H1 (cell line): ENCODE results near the gene CCDC192. TPM values are rescaled to one million over a fixed set of nuclear protein-coding genes. Genes with fewer than 3 reads are reported as not detected.

ENCODE experiments used
- CTCF ChIA-PET: fragments of 300-600 bp; sonication (Branson Sonifier 250); formaldehyde crosslinking; loops from one replicate; lab custom pipeline; 2021; ENCODE audit not compliant: partially characterized antibody; lab: Charles Lee
- POLR2A ChIA-PET: fragments of 300-600 bp; sonication (Branson Sonifier 250); formaldehyde crosslinking; loops from one replicate; lab custom pipeline; 2021; ENCODE audit warnings: inconsistent platforms; ENCODE audit not compliant: partially characterized antibody; lab: Charles Lee
- DNase-seq, 2 experiments: peaks; one replicate each; pipeline versions ENCODE4 v3.0.0 to v3.0.0-alpha.2; 2010 to 2022; ENCODE audit warnings: low spot score in 2 of 2, low read depth in 1 of 2, mixed read lengths in 1 of 2
- FAIRE-seq: peaks from 2 replicates; lab custom pipeline; 2011; peaks lifted over from hg19 to GRCh38; lab: Jason Lieb, UNC
- H2AFZ ChIP-seq: 2 replicates; pipeline ENCODE4 v1.8.1; 2012; ENCODE audit warnings: low read length, inconsistent platforms
- H2AK5ac ChIP-seq: 2 replicates; pipeline ENCODE4 v1.6.1; 2013; ENCODE audit warnings: low read depth, low read length
- H2BK120ac ChIP-seq: replicated peaks from 2 replicates; pipeline ENCODE3; 2013; ENCODE audit warnings: low read depth, low read length, inconsistent platforms
- H2BK12ac ChIP-seq: 2 replicates; pipeline ENCODE4 v1.6.1; 2013; ENCODE audit warnings: low read depth, low read length
- H2BK15ac ChIP-seq: 2 replicates; pipeline ENCODE4 v1.6.1; 2013; ENCODE audit warnings: low read length
- H2BK20ac ChIP-seq: 2 replicates; pipeline ENCODE4 v1.6.1; 2013; ENCODE audit warnings: low read length
- H2BK5ac ChIP-seq: 2 replicates; pipeline ENCODE4 v1.6.1; 2013; ENCODE audit warnings: low read depth, low read length
- H3K14ac ChIP-seq: 2 replicates; pipeline ENCODE4 v1.6.1; 2013; ENCODE audit warnings: inconsistent platforms; ENCODE audit not compliant: insufficient read length
- H3K18ac ChIP-seq: 2 replicates; pipeline ENCODE4 v1.6.1; 2013; ENCODE audit warnings: low read length; ENCODE audit errors: extremely low read depth
- H3K23ac ChIP-seq: 2 replicates; pipeline ENCODE4 v1.6.1; 2013; ENCODE audit warnings: inconsistent platforms; ENCODE audit not compliant: insufficient read length
- H3K23me2 ChIP-seq: 2 replicates; pipeline ENCODE4 v1.6.1; 2013; ENCODE audit warnings: low read depth, low read length
- H3K27ac ChIP-seq: 2 replicates; pipeline ENCODE4 v1.6.1; 2011; ENCODE audit warnings: low read depth, low read length, inconsistent platforms
- H3K27me3 ChIP-seq, 4 experiments: replicated peaks in 1 of 4; 1 replicate in 1 of 4; 2 replicates in 3 of 4; pipeline versions ENCODE4 v1.6.1 to v1.8.1; 2011 to 2013; ENCODE audit warnings: low read length in 3 of 4, mild to moderate bottlenecking in 3 of 4, inconsistent platforms in 2 of 4, mixed read lengths in 2 of 4, moderate library complexity in 1 of 4; ENCODE audit not compliant: control insufficient read depth in 3 of 4, insufficient read depth in 3 of 4; ENCODE audit errors: extremely low read depth in 1 of 4
- H3K36me3 ChIP-seq, 4 experiments: 2 replicates each; pipeline versions ENCODE4 v1.6.1 to v1.8.1; 2011 to 2013; ENCODE audit warnings: mild to moderate bottlenecking in 4 of 4, low read length in 3 of 4, moderate library complexity in 2 of 4, control low read depth in 1 of 4, inconsistent platforms in 1 of 4; ENCODE audit not compliant: insufficient read depth in 4 of 4, control insufficient read depth in 2 of 4
- H3K4ac ChIP-seq: replicated peaks from 2 replicates; pipeline ENCODE3; 2013; ENCODE audit warnings: low read length, low read depth, mixed read lengths, inconsistent platforms; ENCODE audit not compliant: insufficient read length
- H3K4me1 ChIP-seq, 4 experiments: replicated peaks in 1 of 4; 1 replicate in 1 of 4; 2 replicates in 3 of 4; pipeline versions ENCODE4 v1.6.1 to v1.8.1; 2011 to 2013; ENCODE audit warnings: low read length in 3 of 4, inconsistent platforms in 2 of 4, mixed read lengths in 1 of 4; ENCODE audit not compliant: insufficient read depth in 4 of 4, control insufficient read depth in 3 of 4
- H3K4me2 ChIP-seq, 2 experiments: 2 replicates each; pipeline versions ENCODE4 v1.6.1 to v1.8.1; 2011 to 2013; ENCODE audit warnings: low read depth in 2 of 2, low read length in 2 of 2, control low read depth in 1 of 2, inconsistent platforms in 1 of 2, mild to moderate bottlenecking in 1 of 2; ENCODE audit not compliant: insufficient read depth in 1 of 2
- H3K4me3 ChIP-seq, 4 experiments: fragments of 200-600, 300-600 bp in 1 of 4; sonication (generic), shearing (Covaris generic), sonication (Bioruptor Twin) in 1 of 4; 2 replicates each; pipeline versions ENCODE4 v1.5.1 to v1.8.1; 2011 to 2016; ENCODE audit warnings: low read length in 4 of 4, low read depth in 3 of 4, control low read depth in 2 of 4, inconsistent platforms in 2 of 4, mild to moderate bottlenecking in 2 of 4, mixed read lengths in 1 of 4, moderate library complexity in 1 of 4; ENCODE audit not compliant: insufficient read depth in 2 of 4; ENCODE audit errors: extremely low read depth in 1 of 4
- H3K56ac ChIP-seq: replicated peaks from 2 replicates; pipeline ENCODE3; 2013; ENCODE audit warnings: low read depth, mild to moderate bottlenecking, mixed read lengths, low read length, inconsistent platforms; ENCODE audit not compliant: insufficient read length
- H3K79me1 ChIP-seq: 2 replicates; pipeline ENCODE4 v1.6.1; 2013; ENCODE audit warnings: low read depth, low read length, control low read depth
- H3K79me2 ChIP-seq, 2 experiments: 2 replicates each; pipeline versions ENCODE4 v1.6.1 to v1.8.1; 2012 to 2013; ENCODE audit warnings: low read length in 2 of 2, mild to moderate bottlenecking in 2 of 2, inconsistent platforms in 1 of 2; ENCODE audit not compliant: insufficient read depth in 2 of 2, control insufficient read depth in 1 of 2
- H3K9ac ChIP-seq, 4 experiments: replicated peaks in 1 of 4; 1 replicate in 1 of 4; 2 replicates in 3 of 4; pipeline versions ENCODE4 v1.6.1 to v1.8.1; 2011 to 2013; ENCODE audit warnings: low read depth in 3 of 4, low read length in 3 of 4, control low read depth in 2 of 4, mild to moderate bottlenecking in 2 of 4, moderate library complexity in 2 of 4, inconsistent platforms in 1 of 4; ENCODE audit errors: extremely low read depth in 1 of 4
- H3K9me3 ChIP-seq, 2 experiments: 2 replicates each; pipeline versions ENCODE4 v1.6.1 to v1.8.1; 2012 to 2013; ENCODE audit warnings: mild to moderate bottlenecking in 2 of 2, moderate library complexity in 2 of 2, control low read depth in 1 of 2, inconsistent platforms in 1 of 2, low read depth in 1 of 2, low read length in 1 of 2, mixed read lengths in 1 of 2; ENCODE audit not compliant: insufficient read depth in 2 of 2
- H4K20me1 ChIP-seq, 2 experiments: replicated peaks in 1 of 2; 2 replicates each; pipeline versions ENCODE3 to v1.8.1; 2011 to 2013; ENCODE audit warnings: inconsistent platforms in 2 of 2, low read length in 2 of 2, mild to moderate bottlenecking in 1 of 2; ENCODE audit not compliant: insufficient read depth in 2 of 2, control insufficient read depth in 1 of 2
- H4K5ac ChIP-seq: 2 replicates; pipeline ENCODE4 v1.6.1; 2013; ENCODE audit warnings: low read length, low read depth, mixed read lengths, inconsistent platforms; ENCODE audit not compliant: insufficient read length
- H4K8ac ChIP-seq: 2 replicates; pipeline ENCODE4 v1.8.0; 2013; ENCODE audit warnings: mild to moderate bottlenecking, moderate library complexity, low read length, inconsistent platforms; ENCODE audit not compliant: insufficient read depth; ENCODE audit errors: extremely low read depth
- H4K91ac ChIP-seq: replicated peaks from 2 replicates; pipeline ENCODE3; 2013; ENCODE audit warnings: low read length, mixed read lengths, inconsistent platforms; ENCODE audit not compliant: insufficient read length
- MAFK ChIP-seq: IDR thresholded peaks from 2 replicates; pipeline ENCODE4 v1.6.1; 2012; ENCODE audit warnings: low read depth, mild to moderate bottlenecking, improper control_type of control experiment, low read length
- MAX ChIP-seq: IDR thresholded peaks from 2 replicates; pipeline ENCODE4 v1.6.1; 2012; ENCODE audit warnings: inconsistent platforms
- NRF1 ChIP-seq: IDR thresholded peaks from 2 replicates; pipeline ENCODE4 v1.6.1; 2011; ENCODE audit warnings: mild to moderate bottlenecking, low read depth, low read length, improper control_type of control experiment
- RNF2 ChIP-seq: fragments of 200-900, 300-1000 bp; sonication (generic); IDR thresholded peaks from 2 replicates; pipeline ENCODE4 v1.7.1; 2016; ENCODE audit warnings: borderline replicate concordance, low read depth, mild to moderate bottlenecking, antibody characterized with exemption, low read length; ENCODE audit not compliant: poor library complexity, severe bottlenecking; ENCODE audit errors: missing control alignments
- SIRT6 ChIP-seq: IDR thresholded peaks from one replicate; pipeline ENCODE4 v1.7.1; 2012; ENCODE audit warnings: low read length, inconsistent platforms
- TEAD4 ChIP-seq: IDR thresholded peaks from 2 replicates; pipeline ENCODE4 v1.6.1; 2012; ENCODE audit warnings: low read depth, low read length, inconsistent platforms, mixed read lengths
- USF2 ChIP-seq: IDR thresholded peaks from 2 replicates; pipeline ENCODE4 v1.6.1; 2011; ENCODE audit warnings: low read length, improper control_type of control experiment
- ZNF274 ChIP-seq: IDR thresholded peaks from 2 replicates; pipeline ENCODE4 v1.7.0; 2012; ENCODE audit warnings: low read length, borderline replicate concordance; ENCODE audit errors: extremely low read depth
- WGBS, 2 experiments: shearing (Covaris generic) in 1 of 2; methylation state at CpG; one replicate each; pipeline versions ENCODE4 v1.1.6 to v1.1.7; 2013 to 2015; ENCODE audit warnings: low lambda C conversion rate in 2 of 2, mixed read lengths in 2 of 2, inconsistent platforms in 1 of 2, low coverage in 1 of 2, missing lambda C conversion rate in 1 of 2; ENCODE audit not compliant: insufficient replicate concordance in 2 of 2, insufficient coverage in 1 of 2, insufficient read length in 1 of 2; ENCODE audit errors: extremely low coverage in 1 of 2, missing lambda C conversion rate in 1 of 2; 5-methylcytosine and 5-hydroxymethylcytosine counted together
- polyA plus RNA-seq, 7 experiments: library from polyadenylated mRNA; depleted of rRNA in 3 of 7; stranded (reverse) in 5 of 7; unstranded in 2 of 7; fragments of >200 nt in 5 of 7; fragments of 200-250 nt in 2 of 7; gene quantifications; 1 replicate in 5 of 7; 2 replicates in 1 of 7; 4 replicates in 1 of 7; pipeline versions ENCODE4 v1.2.1 to v1.2.3, GENCODE V29; 2011 to 2013; ENCODE audit warnings: missing spikeins in 2 of 7, mixed read lengths in 2 of 7
- total RNA-seq: library from RNA; stranded (reverse); fragmentation: NEBNext Ultra II Directional; extraction: Animal tissue kit (Norgen Biotek cat#: 25700); gene quantifications from 2 replicates; pipeline ENCODE4 v1.2.1, GENCODE V29; 2021

CCDC192 gene
- total and polyA plus RNA-seq, 2 of the 8 experiments (the other 6 are each of a cell fraction or from before 2014, with no cell fraction given) = 0.61 TPM; not detected in 1

GRCh38 chr5:127875235-127876021 lies 172.2 kb downstream of the CCDC192 start:
- Histone ChIP-seq H3K4me1 (peaks cover 0 to 2% (median 0%) of the 10 kb centered on the region in 4 experiments; a peak in 1 of 7 replicates), H2BK12ac (no peak overlapping the region), H3K14ac (no peak overlapping the region), H3K9ac (no peak overlapping the region), H3K18ac (no peak overlapping the region), H2BK20ac (no peak overlapping the region), H3K9me3 (no peaks in the 10 kb centered on the region), H3K23ac (no peak overlapping the region), H4K8ac (no peak overlapping the region), H2AK5ac (no peak overlapping the region), H2BK15ac (no peak overlapping the region), H3K79me2 (no peaks in the 10 kb centered on the region), H2AFZ (no peak overlapping the region; the same call in 1 of the 2 replicates), H3K36me3 (no peaks in the 10 kb centered on the region), H2BK5ac (no peak overlapping the region), H3K4ac (no peak overlapping the region), H3K27me3 (no peaks in the 10 kb centered on the region), H3K79me1 (no peaks in the 10 kb centered on the region), H4K91ac (no peak overlapping the region), H4K5ac (peak overlapping the region; percentile 44), H4K20me1 (no peaks in the 10 kb centered on the region), H3K4me2 (peak overlapping the region in 1 of 2 experiments; percentile 24; a peak in 1 of 4 replicates), H2BK120ac (no peak overlapping the region), H3K23me2 (no peaks in the 10 kb centered on the region), H3K56ac (no peak overlapping the region), H3K4me3 (no peak overlapping the region), H3K27ac (no peak overlapping the region)
- WGBS, 2 experiments = 44% methylated on average over 8 of the region's 8 CpGs; no CpG with 5 or more reads in 1 of the 2 experiments
- FAIRE-seq (peak; percentile 87), DNase-seq (peak; percentile 1 to 54)
- ChIA-PET CTCF (interaction anchor here (0.6 to 5.8 kb wide), 18 partner anchors 9 to 579 kb away, joined by 3 to 53 read pairs (median 3); no protein-coding TSS in a partner anchor), POLR2A (no interaction called here)
- no peak for TF ChIP-seq RNF2
- no peak for TF ChIP-seq NRF1
- TF ChIP-seq USF2 = peak; percentile 63; the same call in 1 of the 2 replicates
- no peak for TF ChIP-seq SIRT6
- 0 out of 2 replicates have a peak, but pooled peaks have one; percentile 16 for TF ChIP-seq MAX
- TF ChIP-seq MAFK = no peak
- TF ChIP-seq ZNF274 = no peak
- TF ChIP-seq TEAD4 = no peak
